ENCODE data around the gene GRM4.

- TF ChIP-seq EP300 (IDR thresholded peaks at IDR 0.05; ENCODE audit: borderline replicate concordance) (no peak), TAF1 (IDR thresholded peaks at IDR 0.05; ENCODE audit: low read depth) (no peak), TCF12 (IDR thresholded peaks at IDR 0.05; ENCODE audit: low read depth) (no peak), EGR1 (IDR thresholded peaks at IDR 0.05) (no peak), CREB1 (IDR thresholded peaks at IDR 0.05; ENCODE audit: low read depth) (no peak), MAX (IDR thresholded peaks at IDR 0.05) (no peak), RAD21 (IDR thresholded peaks at IDR 0.05; ENCODE audit: low read depth) (no peak), REST (IDR thresholded peaks at IDR 0.05; ENCODE audit: low read depth) (no peak)
Measured at GRCh38 chr6:34085453-34086170, 60.3 kb downstream of the GRM4 start.
